Activated CD4-positive, alpha-beta memory T cell treated with anti-CD3 and anti-CD28 coated beads for 36 hours (primary cell): Measurements from ENCODE around the gene FOXL2NB. TPM values are rescaled to one million over a fixed set of nuclear protein-coding genes. Genes with fewer than 3 reads are reported as not detected.

Source experiments
- CTCF ChIA-PET: fragments of 350-600 bp; sonication (Branson Sonifier 250); formaldehyde crosslinking; loops from one replicate; lab custom pipeline; 2021; ENCODE audit warnings: antibody characterized with exemption, inconsistent platforms; lab: Charles Lee
- POLR2A ChIA-PET: fragments of 350-600 bp; sonication (Branson Sonifier 250); formaldehyde crosslinking; loops from one replicate; lab custom pipeline; 2021; ENCODE audit warnings: antibody characterized with exemption; lab: Charles Lee
- DNase-seq: peaks from one replicate; pipeline ENCODE4 v3.0.0-alpha.2; 2020
- H3K27ac Mint-ChIP-seq: one replicate; pipeline ENCODE4 v1.8.0; 2021; ENCODE audit warnings: mixed read lengths
- H3K27me3 Mint-ChIP-seq: one replicate; pipeline ENCODE4 v1.8.0; 2021; ENCODE audit warnings: mixed read lengths
- H3K36me3 Mint-ChIP-seq: one replicate; pipeline ENCODE4 v1.8.0; 2021; ENCODE audit warnings: mixed read lengths
- H3K4me1 Mint-ChIP-seq: one replicate; pipeline ENCODE4 v1.8.0; 2021; ENCODE audit warnings: low read depth, mixed read lengths
- H3K4me3 Mint-ChIP-seq: one replicate; pipeline ENCODE4 v1.8.0; 2021; ENCODE audit warnings: mild to moderate bottlenecking, mixed read lengths
- H3K9me3 Mint-ChIP-seq: one replicate; pipeline ENCODE4 v1.8.0; 2021; ENCODE audit warnings: mixed read lengths
- intact Hi-C: fragments of 100-400 bp; cut with micrococcal nuclease; formaldehyde crosslinking; loops from one replicate; pipeline ENCODE4 v1.15.1; 2023
- total RNA-seq, 2 experiments: library from RNA; stranded (reverse); gene quantifications; one replicate each; pipeline ENCODE4 v1.2.3, GENCODE V29; 2021

FOXL2NB gene
- total RNA-seq: not detected

GRCh38 chr3:138946663-138947494 lies at the start of gene FOXL2NB, which contains the start of gene FOXL2:
FOXL2NB (plus strand) TSS chr3:138947217; CDS start chr3:138947365, 148 bp downstream.
FOXL2 (minus strand) TSS chr3:138947137; CDS start chr3:138946722, 415 bp downstream.
- no peaks in the 10 kb centered on the region for H3K36me3 Mint-ChIP-seq
- ChIA-PET POLR2A (interaction anchor here (0.6 kb wide), 1 partner anchor 255 kb away, joined by 3 read pairs; no protein-coding TSS in a partner anchor), CTCF (interaction anchor here (0.6 to 3.8 kb wide), 5 partner anchors 9 to 763 kb away, joined by 3 to 23 read pairs (median 3); no protein-coding TSS in a partner anchor)
- no peak for DNase-seq
- H3K27me3 Mint-ChIP-seq: peaks cover 74% of the 10 kb centered on the region
- H3K4me3 Mint-ChIP-seq: peak within 1 kb of the TSS; percentile 60
- intact Hi-C loops: loop anchor here (1.0 to 5.0 kb wide), 3 partner anchors 11 to 1180 kb away; no protein-coding TSS in a partner anchor
- peaks cover 40% of the 10 kb centered on the region for H3K4me1 Mint-ChIP-seq
- no peak within 1 kb of the TSS for H3K27ac Mint-ChIP-seq
- no peaks in the 10 kb centered on the region for H3K9me3 Mint-ChIP-seq

GRCh38 chr3:138898301-138898700 lies 48.7 kb upstream of the FOXL2NB start:
- DNase-seq: no peak
- Mint-ChIP-seq H3K4me1 (no peaks in the 10 kb centered on the region), H3K9me3 (no peaks in the 10 kb centered on the region), H3K27ac (no peak overlapping the region), H3K4me3 (no peak overlapping the region), H3K27me3 (no peaks in the 10 kb centered on the region), H3K36me3 (no peaks in the 10 kb centered on the region)
- ChIA-PET POLR2A (no interaction called here), CTCF (interaction anchor here (0.5 to 1.4 kb wide), 4 partner anchors 17 to 197 kb away, joined by 3 to 8 read pairs (median 4); no protein-coding TSS in a partner anchor)
- intact Hi-C loops: no loop called here

- Mint-ChIP-seq H3K9me3 (no peaks in the 10 kb centered on the region), H3K4me1 (no peaks in the 10 kb centered on the region), H3K27me3 (no peaks in the 10 kb centered on the region), H3K4me3 (no peak overlapping the region), H3K36me3 (no peaks in the 10 kb centered on the region), H3K27ac (no peak overlapping the region)
- DNase-seq: no peak
- intact Hi-C loops: no loop called here
- ChIA-PET POLR2A (no interaction called here), CTCF (interaction anchor here (0.5 to 3.1 kb wide), 6 partner anchors 17 to 197 kb away, joined by 3 to 19 read pairs (median 4); no protein-coding TSS in a partner anchor)
These were observed 48.3 kb upstream of the FOXL2NB start for GRCh38 chr3:138898708-138899107.

- H3K4me3 Mint-ChIP-seq: no peak overlapping the region
- POLR2A ChIA-PET: no interaction called here
- intact Hi-C loops: no loop called here
- H3K27me3 Mint-ChIP-seq: no peaks in the 10 kb centered on the region
- H3K4me1 Mint-ChIP-seq: no peaks in the 10 kb centered on the region
- H3K9me3 Mint-ChIP-seq: no peaks in the 10 kb centered on the region
- H3K27ac Mint-ChIP-seq: no peak overlapping the region
- CTCF ChIA-PET: interaction anchor here (3.1 kb wide), 1 partner anchor 16 kb away, joined by 19 read pairs; no protein-coding TSS in a partner anchor
- no peaks in the 10 kb centered on the region for H3K36me3 Mint-ChIP-seq
- no peak for DNase-seq
These were observed 47.5 kb upstream of the FOXL2NB start for GRCh38 chr3:138899351-138899991.

- intact Hi-C loops: no loop called here
- CTCF ChIA-PET: interaction anchor here (1.5 to 3.1 kb wide), 2 partner anchors 14 to 22 kb away, joined by 3 to 19 read pairs; no protein-coding TSS in a partner anchor
- Mint-ChIP-seq H3K9me3 (no peaks in the 10 kb centered on the region), H3K4me3 (no peak overlapping the region), H3K4me1 (no peaks in the 10 kb centered on the region), H3K36me3 (no peaks in the 10 kb centered on the region), H3K27me3 (no peaks in the 10 kb centered on the region), H3K27ac (no peak overlapping the region)
- DNase-seq: no peak
- POLR2A ChIA-PET: no interaction called here
These were observed 45.5 kb upstream of the FOXL2NB start for GRCh38 chr3:138901567-138901966.

- Mint-ChIP-seq H3K36me3 (no peaks in the 10 kb centered on the region), H3K27me3 (no peaks in the 10 kb centered on the region), H3K9me3 (no peaks in the 10 kb centered on the region), H3K27ac (no peak overlapping the region), H3K4me3 (no peak overlapping the region), H3K4me1 (no peaks in the 10 kb centered on the region)
- intact Hi-C loops: no loop called here
- CTCF ChIA-PET: interaction anchor here (1.5 to 3.1 kb wide), 3 partner anchors 13 to 21 kb away, joined by 3 to 19 read pairs (median 7); no protein-coding TSS in a partner anchor
- no peak for DNase-seq
- POLR2A ChIA-PET: no interaction called here
These were observed 44.8 kb upstream of the FOXL2NB start for GRCh38 chr3:138902171-138902570.

- ChIA-PET CTCF (interaction anchor here (1.3 to 10.5 kb wide), 2 partner anchors 8 to 19 kb away, joined by 4 to 131 read pairs; no protein-coding TSS in a partner anchor), POLR2A (no interaction called here)
- no peaks in the 10 kb centered on the region for H3K27me3 Mint-ChIP-seq
- H3K9me3 Mint-ChIP-seq: no peaks in the 10 kb centered on the region
- intact Hi-C loops: no loop called here
- H3K4me1 Mint-ChIP-seq: no peaks in the 10 kb centered on the region
- DNase-seq: no peak
- H3K27ac Mint-ChIP-seq: no peak overlapping the region
- H3K36me3 Mint-ChIP-seq: no peaks in the 10 kb centered on the region
- no peak overlapping the region for H3K4me3 Mint-ChIP-seq
These were observed 39.5 kb upstream of the FOXL2NB start for GRCh38 chr3:138907539-138907938.

- Mint-ChIP-seq H3K9me3 (no peaks in the 10 kb centered on the region), H3K27ac (no peak overlapping the region), H3K4me1 (no peaks in the 10 kb centered on the region), H3K4me3 (no peak overlapping the region), H3K27me3 (no peaks in the 10 kb centered on the region), H3K36me3 (no peaks in the 10 kb centered on the region)
- ChIA-PET POLR2A (no interaction called here), CTCF (interaction anchor here (1.7 to 10.5 kb wide), 2 partner anchors 17 to 27 kb away, joined by 4 to 131 read pairs; no protein-coding TSS in a partner anchor)
- no peak for DNase-seq
- intact Hi-C loops: no loop called here
These were observed 38.2 kb upstream of the FOXL2NB start for GRCh38 chr3:138908846-138909245.

GRCh38 chr3:138909904-138910303 lies 37.1 kb upstream of the FOXL2NB start:
- no peak overlapping the region for H3K27ac Mint-ChIP-seq
- no peak for DNase-seq
- intact Hi-C loops: no loop called here
- H3K4me3 Mint-ChIP-seq: no peak overlapping the region
- H3K9me3 Mint-ChIP-seq: no peaks in the 10 kb centered on the region
- H3K4me1 Mint-ChIP-seq: peaks cover 1% of the 10 kb centered on the region
- ChIA-PET POLR2A (no interaction called here), CTCF (interaction anchor here (0.6 to 10.5 kb wide), 4 partner anchors 16 to 1875 kb away, joined by 3 to 131 read pairs (median 4); partner anchors contain the start of gene CEP70)
- no peaks in the 10 kb centered on the region for H3K27me3 Mint-ChIP-seq
- H3K36me3 Mint-ChIP-seq: no peaks in the 10 kb centered on the region

- intact Hi-C loops: no loop called here
- Mint-ChIP-seq H3K27me3 (no peaks in the 10 kb centered on the region), H3K4me1 (peaks cover 5% of the 10 kb centered on the region), H3K9me3 (no peaks in the 10 kb centered on the region), H3K36me3 (no peaks in the 10 kb centered on the region), H3K27ac (no peak overlapping the region), H3K4me3 (no peak overlapping the region)
- ChIA-PET CTCF (interaction anchor here (1.1 to 10.5 kb wide), 5 partner anchors 15 to 319 kb away, joined by 3 to 232 read pairs (median 7); partner anchors contain the start of gene CEP70), POLR2A (no interaction called here)
- no peak for DNase-seq
These were observed 35.4 kb upstream of the FOXL2NB start for GRCh38 chr3:138911621-138912020.

GRCh38 chr3:138912237-138912636 lies 34.8 kb upstream of the FOXL2NB start:
- Mint-ChIP-seq H3K9me3 (no peaks in the 10 kb centered on the region), H3K27ac (no peak overlapping the region), H3K36me3 (no peaks in the 10 kb centered on the region), H3K4me1 (peaks cover 5% of the 10 kb centered on the region), H3K27me3 (no peaks in the 10 kb centered on the region), H3K4me3 (no peak overlapping the region)
- DNase-seq: no peak
- ChIA-PET POLR2A (no interaction called here), CTCF (interaction anchor here (0.9 to 10.5 kb wide), 6 partner anchors 14 to 320 kb away, joined by 3 to 232 read pairs (median 7); partner anchors contain the start of gene CEP70)
- intact Hi-C loops: no loop called here
